DOHH2 (cell line): ENCODE measurements around the gene CDKN2B-AS1.

ENCODE experiments used
- CTCF ChIP-seq: fragments of 200-600 bp; sonication (generic); IDR thresholded peaks from one replicate; pipeline ENCODE4 v1.5.1; 2014; ENCODE audit warnings: antibody characterized with exemption, mild to moderate bottlenecking, low read depth, low read length; ENCODE audit not compliant: poor library complexity, severe bottlenecking
- EZH2phosphoT487 ChIP-seq: fragments of 200-600 bp; sonication (generic); IDR thresholded peaks from 2 replicates; pipeline ENCODE4 v1.6.1; 2017; ENCODE audit warnings: borderline replicate concordance, mild to moderate bottlenecking, antibody characterized with exemption, low read length, moderate library complexity, mixed read lengths

- no peak for TF ChIP-seq CTCF
- TF ChIP-seq EZH2phosphoT487 = no peak
Observed at GRCh38 chr9:22036866-22037626, 42.5 kb downstream of the CDKN2B-AS1 start.
